Gastrocnemius medialis (tissue), 4 donors: ENCODE data around the gene MEN1. TPM values are rescaled to one million over a fixed set of nuclear protein-coding genes. Genes with fewer than 3 reads are reported as not detected.

Experiments
- ATAC-seq, 2 donors: fragments of 150-250 bp; one replicate each; pipeline ENCODE4 v1.9.1; 2016
- DNase-seq, 2 donors: peaks; one replicate each; pipeline ENCODE4 v3.0.0-alpha.2; 2019
- H3K27ac ChIP-seq, 4 donors: fragments of 200-600 bp; sonication (generic); 1 replicate in 1 of 4; 2 replicates in 3 of 4; pipeline ENCODE4 v1.5.1; 2016 to 2018; ENCODE audit warnings: mild to moderate bottlenecking in 2 of 4, moderate library complexity in 1 of 4
- H3K27me3 ChIP-seq, 3 donors: fragments of 200-600 bp; sonication (generic) in 2 of 3; 1 replicate in 1 of 3; 2 replicates in 2 of 3; pipeline versions ENCODE4 v1.5.1 to v1.6.0; 2016 to 2019; ENCODE audit warnings: mild to moderate bottlenecking in 1 of 3, moderate library complexity in 1 of 3
- H3K36me3 ChIP-seq, 2 donors: fragments of 200-600 bp; sonication (generic) in 1 of 2; one replicate each; pipeline ENCODE4 v1.5.1; 2017 to 2018
- H3K4me1 ChIP-seq, 2 donors: fragments of 200-600 bp; sonication (generic) in 1 of 2; one replicate each; pipeline ENCODE4 v1.5.1; 2016 to 2017; ENCODE audit warnings: mild to moderate bottlenecking in 2 of 2
- H3K4me3 ChIP-seq, 4 donors: fragments of 200-600 bp; sonication (generic) in 3 of 4; 1 replicate in 1 of 4; 2 replicates in 3 of 4; pipeline ENCODE4 v1.5.1; 2016 to 2019; ENCODE audit warnings: mild to moderate bottlenecking in 2 of 4
- H3K9me3 ChIP-seq, 3 donors: fragments of 200-600 bp; sonication (generic) in 2 of 3; 1 replicate in 1 of 3; 2 replicates in 2 of 3; pipeline ENCODE4 v1.5.1; 2016 to 2019
- CTCF ChIP-seq, 5 experiments: fragments of 450-650 bp in 3 of 5; fragments of 200-600 bp in 2 of 5; sonication (generic) in 2 of 5; IDR thresholded peaks in 4 of 5; conservative IDR thresholded peaks in 1 of 5; 1 replicate in 4 of 5; 2 replicates in 1 of 5; pipeline ENCODE4 v1.5.1; 2016 to 2019; ENCODE audit warnings: antibody characterized with exemption in 5 of 5, mild to moderate bottlenecking in 3 of 5, moderate library complexity in 3 of 5
- POLR2A ChIP-seq, 2 donors: fragments of 450-650 bp; IDR thresholded peaks; one replicate each; pipeline ENCODE4 v1.6.1; 2017; ENCODE audit warnings: antibody characterized with exemption in 2 of 2, mild to moderate bottlenecking in 2 of 2, moderate library complexity in 2 of 2
- in situ Hi-C, 4 donors: fragments of 200-750 bp; cut with MboI; loops; one replicate each; pipeline versions ENCODE4 v1.15.0 to v1.8.0; 2017; ENCODE audit warnings: low sequenced_read_pairs in 4 of 4
- intact Hi-C: fragments of 100-400 bp; cut with DNase I; formaldehyde crosslinking; loops from one replicate; pipeline ENCODE4 v1.15.1; 2023; ENCODE audit warnings: low total_unique reads
- total RNA-seq, 4 donors: library from RNA; depleted of rRNA; stranded (reverse); fragments of >200 nt; gene quantifications; one replicate each; pipeline versions ENCODE4 v1.1.0 to v1.2.3, GENCODE V29; 2016

Gene MEN1
- total RNA-seq, 4 donors from 2014 or later = 7.4 to 12.2 (median 9.8) TPM

GRCh38 chr11:64845129-64845775 is 34.9 kb upstream of the MEN1 start:
- Histone ChIP-seq H3K9me3 (no peaks in the 10 kb centered on the region), H3K27ac (no peak overlapping the region), H3K27me3 (peaks cover 0 to 3% (median 0%) of the 10 kb centered on the region in 3 donors), H3K4me3 (peak overlapping the region in 1 of 4 donors; percentile 44), H3K36me3 (no peaks in the 10 kb centered on the region), H3K4me1 (peaks cover 20 to 27% of the 10 kb centered on the region in 2 donors)
- DNase-seq = no peak
- no peak for ATAC-seq
- TF ChIP-seq POLR2A (IDR thresholded peaks at IDR 0.05) (no peak), CTCF (IDR thresholded peaks at IDR 0.05 in 4 of 5, conservative IDR thresholded peaks at IDR 0.05 in 1 of 5) (no peak)
- in situ Hi-C loops (loop anchor here (5.0 kb wide), 2 partner anchors 42 to 47 kb away; no protein-coding TSS in a partner anchor), intact Hi-C loops (loop anchor here (5.0 kb wide), 2 partner anchors 152 to 167 kb away; partner anchors contain the start of genes ARL2 and BATF2)

GRCh38 chr11:64844330-64845128 is 34.2 kb upstream of the MEN1 start, which contains the start of gene CDC42BPG:
Gene CDC42BPG (minus strand): TSS chr11:64844653. CDS start chr11:64844569, 84 bp downstream.
- in situ Hi-C loops = loop anchor here (5.0 kb wide), 2 partner anchors 43 to 48 kb away; no protein-coding TSS in a partner anchor

GRCh38 chr11:64843686-64844329 is 33.5 kb upstream of the MEN1 start:
- no peak for ATAC-seq
- Histone ChIP-seq H3K36me3 (no peaks in the 10 kb centered on the region), H3K4me3 (peak overlapping the region in 1 of 4 donors; percentile 44), H3K27ac (no peak overlapping the region), H3K4me1 (peaks cover 8 to 12% of the 10 kb centered on the region in 2 donors), H3K9me3 (no peaks in the 10 kb centered on the region), H3K27me3 (peaks cover 0 to 3% (median 0%) of the 10 kb centered on the region in 3 donors)
- TF ChIP-seq CTCF (IDR thresholded peaks at IDR 0.05 in 4 of 5, conservative IDR thresholded peaks at IDR 0.05 in 1 of 5) (no peak), POLR2A (IDR thresholded peaks at IDR 0.05) (no peak)
- intact Hi-C loops (no loop called here), in situ Hi-C loops (no loop called here)
- DNase-seq = no peak

More at GRCh38 chr11:64844330-64845128, 34.2 kb upstream of the MEN1 start, which contains the start of gene CDC42BPG:
- Histone ChIP-seq H3K36me3 (no peaks in the 10 kb centered on the region), H3K9me3 (no peaks in the 10 kb centered on the region), H3K27ac (no peak within 1 kb of the TSS), H3K4me1 (peaks cover 14 to 19% of the 10 kb centered on the region in 2 donors), H3K4me3 (peak within 1 kb of the TSS in 2 of 4 donors; percentile 5 to 44), H3K27me3 (peaks cover 0 to 3% (median 0%) of the 10 kb centered on the region in 3 donors)
- ATAC-seq (peak in 1 of 2 donors; percentile 44), DNase-seq (peak in 1 of 2 donors; percentile 37)
- intact Hi-C loops = loop anchor here (5.0 kb wide), 2 partner anchors 153 to 168 kb away; partner anchors contain the start of genes ARL2 and BATF2
- TF ChIP-seq POLR2A (IDR thresholded peaks at IDR 0.05) = no peak
- peak; percentile 14 to 61 (median 54) for TF ChIP-seq CTCF (IDR thresholded peaks at IDR 0.05 in 4 of 5, conservative IDR thresholded peaks at IDR 0.05 in 1 of 5)

- no peak for ATAC-seq
Observed at GRCh38 chr11:64842851-64843685, 32.7 kb upstream of the MEN1 start.

More at GRCh38 chr11:64842851-64843685, 32.7 kb upstream of the MEN1 start:
- peaks cover 0 to 3% (median 0%) of the 10 kb centered on the region in 3 donors for H3K27me3 ChIP-seq
- no peaks in the 10 kb centered on the region for H3K9me3 ChIP-seq
- no peak overlapping the region for H3K4me3 ChIP-seq
- H3K4me1 ChIP-seq = peaks cover 1 to 7% of the 10 kb centered on the region in 2 donors
- no peak overlapping the region for H3K27ac ChIP-seq
- no peaks in the 10 kb centered on the region for H3K36me3 ChIP-seq
- intact Hi-C loops (no loop called here), in situ Hi-C loops (no loop called here)
- no peak for TF ChIP-seq POLR2A (IDR thresholded peaks at IDR 0.05)
- TF ChIP-seq CTCF (IDR thresholded peaks at IDR 0.05 in 4 of 5, conservative IDR thresholded peaks at IDR 0.05 in 1 of 5) = no peak
- no peak for DNase-seq
